Stimulated activated CD8-positive, alpha-beta memory T cell treated with anti-CD3 and anti-CD28 coated beads, Interleukin-7, amount 100 ng/mL, for 1 hour (primary cell): ENCODE measurements around the gene GNG7.
"Not testable (repeated sequence)": the region's sequence is repeated elsewhere in the genome, so short reads cannot be mapped to it uniquely, and the experiment has no call there.

Source experiments
- DNase-seq, 2 donors: peaks; one replicate each; pipeline ENCODE4 v3.0.0-alpha.2; 2020; ENCODE audit warnings: low read depth in 2 of 2

GNG7 gene

GRCh38 chr19:2602391-2603181, 99.9 kb downstream of the GNG7 start:
- no peak for DNase-seq

GRCh38 chr19:2600914-2601870, 101.3 kb downstream of the GNG7 start:
- DNase-seq, result no peak

GRCh38 chr19:2594319-2594718, 108.2 kb downstream of the GNG7 start:
- no peak for DNase-seq

- no peak for DNase-seq
Observed at GRCh38 chr19:2592824-2593223, 109.7 kb downstream of the GNG7 start.

- DNase-seq, result no peak
Observed at GRCh38 chr19:2591537-2592291, 110.8 kb downstream of the GNG7 start.

GRCh38 chr19:2590630-2591399, 111.7 kb downstream of the GNG7 start:
- no peak for DNase-seq

GRCh38 chr19:2589441-2589840, 113.1 kb downstream of the GNG7 start:
- no peak for DNase-seq

GRCh38 chr19:2588081-2588777, 114.3 kb downstream of the GNG7 start:
- no peak for DNase-seq

GRCh38 chr19:2587001-2587719, 115.3 kb downstream of the GNG7 start:
- DNase-seq, result no peak

GRCh38 chr19:2586196-2586595, 116.3 kb downstream of the GNG7 start:
- no peak for DNase-seq

- no peak for DNase-seq
Observed at GRCh38 chr19:2584002-2584401, 118.5 kb downstream of the GNG7 start.

- DNase-seq, result no peak
Observed at GRCh38 chr19:2582984-2583956, 119.2 kb downstream of the GNG7 start.

- DNase-seq, result not testable (repeated sequence)
Observed at GRCh38 chr19:2580396-2580795, 122.1 kb downstream of the GNG7 start.

GRCh38 chr19:2579678-2580280, 122.7 kb downstream of the GNG7 start:
- no peak for DNase-seq

- DNase-seq, result peak; percentile 28 to 49
Observed at GRCh38 chr19:2578901-2579677, 123.4 kb downstream of the GNG7 start.

- no peak for DNase-seq
Observed at GRCh38 chr19:2578391-2578890, 124.1 kb downstream of the GNG7 start.

- DNase-seq, result no peak
Observed at GRCh38 chr19:2577722-2578335, 124.7 kb downstream of the GNG7 start.
